Activated T-cell treated with anti-CD3 and anti-CD28 coated beads, Interleukin-2, amount 50 U/mL, for 4 hours (primary cell): ENCODE results near the gene NAA10. TPM values are rescaled to one million over a fixed set of nuclear protein-coding genes. Genes with fewer than 3 reads are reported as not detected.

Source experiments
- ATAC-seq, 2 donors: fragments of 200-7000 bp; cut with Tn5 transposase; one replicate each; pipeline ENCODE4 v1.10.0; 2021
- DNase-seq: peaks from one replicate; pipeline ENCODE4 v3.0.0-alpha.2; 2020
- H3K27me3 Mint-ChIP-seq: one replicate; pipeline ENCODE4 v1.8.0; 2021; ENCODE audit warnings: low read depth, mixed read lengths
- H3K36me3 Mint-ChIP-seq: one replicate; pipeline ENCODE4 v1.8.0; 2022; ENCODE audit warnings: mixed read lengths; ENCODE audit not compliant: insufficient read depth
- H3K4me1 Mint-ChIP-seq: one replicate; pipeline ENCODE4 v1.8.0; 2021; ENCODE audit warnings: low read depth, mixed read lengths
- H3K4me3 Mint-ChIP-seq: one replicate; pipeline ENCODE4 v1.8.0; 2021; ENCODE audit warnings: mild to moderate bottlenecking, moderate library complexity, mixed read lengths
- H3K9me3 Mint-ChIP-seq: one replicate; pipeline ENCODE4 v1.8.0; 2021; ENCODE audit warnings: mixed read lengths
- total RNA-seq, 3 donors: library from RNA; stranded (reverse); gene quantifications; one replicate each; pipeline ENCODE4 v1.2.1, GENCODE V29; 2021

NAA10 gene
- total RNA-seq, 3 donors from 2014 or later = 190 to 224 (median 221) TPM

GRCh38 chrX:153885968-153886903 is 48.6 kb downstream of the NAA10 start, which contains the start of gene L1CAM:
Gene L1CAM (minus strand): TSS chrX:153886173. CDS start chrX:153875836, 10,337 bp downstream.
- Mint-ChIP-seq H3K36me3 (no peaks in the 10 kb centered on the region), H3K9me3 (no peaks in the 10 kb centered on the region)
- peak; percentile 67 to 71 for ATAC-seq

GRCh38 chrX:153885208-153885787 is 49.5 kb downstream of the NAA10 start:
- Mint-ChIP-seq H3K27me3 (peaks cover 22% of the 10 kb centered on the region), H3K36me3 (no peaks in the 10 kb centered on the region), H3K4me3 (peak overlapping the region; percentile 19), H3K9me3 (no peaks in the 10 kb centered on the region), H3K4me1 (peaks cover 1% of the 10 kb centered on the region)
- DNase-seq = no peak
- ATAC-seq = peak; percentile 61 to 62

More at GRCh38 chrX:153885968-153886903, 48.6 kb downstream of the NAA10 start, which contains the start of gene L1CAM:
- Mint-ChIP-seq H3K4me1 (peaks cover 1% of the 10 kb centered on the region), H3K4me3 (peak within 1 kb of the TSS; percentile 19), H3K27me3 (peaks cover 19% of the 10 kb centered on the region)
- DNase-seq = peak; percentile 29

- no peak for ATAC-seq
- H3K27me3 Mint-ChIP-seq = peaks cover 26% of the 10 kb centered on the region
- peaks cover 1% of the 10 kb centered on the region for H3K4me1 Mint-ChIP-seq
- H3K36me3 Mint-ChIP-seq = no peaks in the 10 kb centered on the region
- H3K4me3 Mint-ChIP-seq = no peak overlapping the region
- H3K9me3 Mint-ChIP-seq = no peaks in the 10 kb centered on the region
- no peak for DNase-seq
Measured at GRCh38 chrX:153884590-153884989, 50.2 kb downstream of the NAA10 start.

- no peak for DNase-seq
- peaks cover 29% of the 10 kb centered on the region for H3K27me3 Mint-ChIP-seq
- no peak overlapping the region for H3K4me3 Mint-ChIP-seq
- H3K9me3 Mint-ChIP-seq = no peaks in the 10 kb centered on the region
- no peaks in the 10 kb centered on the region for H3K36me3 Mint-ChIP-seq
- no peak for ATAC-seq
- H3K4me1 Mint-ChIP-seq = peaks cover 5% of the 10 kb centered on the region
Measured at GRCh38 chrX:153884136-153884535, 50.7 kb downstream of the NAA10 start.

GRCh38 chrX:153883163-153883843 is 51.5 kb downstream of the NAA10 start:
- no peak overlapping the region for H3K4me3 Mint-ChIP-seq
- peaks cover 32% of the 10 kb centered on the region for H3K27me3 Mint-ChIP-seq
- H3K9me3 Mint-ChIP-seq = no peaks in the 10 kb centered on the region
- no peak for ATAC-seq
- H3K4me1 Mint-ChIP-seq = peaks cover 11% of the 10 kb centered on the region
- DNase-seq = no peak
- no peaks in the 10 kb centered on the region for H3K36me3 Mint-ChIP-seq

- DNase-seq (no peak), ATAC-seq (no peak)
- no peak overlapping the region for H3K4me3 Mint-ChIP-seq
- H3K4me1 Mint-ChIP-seq = peaks cover 15% of the 10 kb centered on the region
- H3K9me3 Mint-ChIP-seq = no peaks in the 10 kb centered on the region
- H3K27me3 Mint-ChIP-seq = peaks cover 30% of the 10 kb centered on the region
- H3K36me3 Mint-ChIP-seq = no peaks in the 10 kb centered on the region
Measured at GRCh38 chrX:153882557-153882956, 52.3 kb downstream of the NAA10 start.

GRCh38 chrX:153882086-153882498 is 52.7 kb downstream of the NAA10 start:
- H3K27me3 Mint-ChIP-seq = peaks cover 29% of the 10 kb centered on the region
- DNase-seq (no peak), ATAC-seq (no peak)
- H3K36me3 Mint-ChIP-seq = no peaks in the 10 kb centered on the region
- H3K4me3 Mint-ChIP-seq = no peak overlapping the region
- H3K4me1 Mint-ChIP-seq = peaks cover 15% of the 10 kb centered on the region
- H3K9me3 Mint-ChIP-seq = no peaks in the 10 kb centered on the region

GRCh38 chrX:153881281-153881680 is 53.6 kb downstream of the NAA10 start:
- Mint-ChIP-seq H3K27me3 (peaks cover 29% of the 10 kb centered on the region), H3K4me3 (no peak overlapping the region), H3K4me1 (peaks cover 17% of the 10 kb centered on the region), H3K9me3 (no peaks in the 10 kb centered on the region), H3K36me3 (no peaks in the 10 kb centered on the region)
- ATAC-seq (no peak), DNase-seq (no peak)

- peaks cover 33% of the 10 kb centered on the region for H3K27me3 Mint-ChIP-seq
- no peak for ATAC-seq
Measured at GRCh38 chrX:153880440-153880815, 54.4 kb downstream of the NAA10 start.

GRCh38 chrX:153879741-153880439 is 54.9 kb downstream of the NAA10 start:
- peaks cover 16% of the 10 kb centered on the region for H3K4me1 Mint-ChIP-seq
- H3K9me3 Mint-ChIP-seq = no peaks in the 10 kb centered on the region
- peaks cover 35% of the 10 kb centered on the region for H3K27me3 Mint-ChIP-seq
- H3K4me3 Mint-ChIP-seq = no peak overlapping the region
- H3K36me3 Mint-ChIP-seq = no peaks in the 10 kb centered on the region
- ATAC-seq = no peak
- no peak for DNase-seq

More at GRCh38 chrX:153880440-153880815, 54.4 kb downstream of the NAA10 start:
- Mint-ChIP-seq H3K36me3 (no peaks in the 10 kb centered on the region), H3K9me3 (no peaks in the 10 kb centered on the region), H3K4me3 (no peak overlapping the region), H3K4me1 (peaks cover 17% of the 10 kb centered on the region)
- no peak for DNase-seq

Other genes with a start within 250 kb of the NAA10 start
- gene SLC6A8, start 247.1 kb downstream of the NAA10 start, total RNA-seq = 1 to 10 TPM; 1.1 to 1.9 (median 1.6) TPM
- gene BCAP31, start 210.7 kb downstream of the NAA10 start, total RNA-seq = 100 to 1,000 TPM; 134 to 176 (median 151) TPM
- gene ABCD1, start 210.2 kb downstream of the NAA10 start, total RNA-seq = 1 to 10 TPM; 2.6 to 3.4 (median 3.1) TPM
- gene PLXNB3, start 170.8 kb downstream of the NAA10 start, total RNA-seq = under 1 TPM; 0.40 to 0.66 (median 0.46) TPM
- not detected for gene SRPK3, start 154.0 kb downstream of the NAA10 start, total RNA-seq
- gene IDH3G, start 140.7 kb downstream of the NAA10 start, total RNA-seq = 10 to 100 TPM; 60.8 to 64.2 (median 62.7) TPM
- gene SSR4, start 140.4 kb downstream of the NAA10 start, total RNA-seq = 100 to 1,000 TPM; 295 to 341 (median 296) TPM
- gene PDZD4, start 104.5 kb downstream of the NAA10 start, total RNA-seq = 1 to 10 TPM in 2 of 3 donors, under 1 TPM in 1; 0.81 to 1.4 (median 1.4) TPM
- gene L1CAM, start 48.9 kb downstream of the NAA10 start, total RNA-seq = under 1 TPM; 0.14 to 0.46 (median 0.34) TPM
- gene AVPR2, start 30.4 kb downstream of the NAA10 start, total RNA-seq = not detected
- 100 to 1,000 TPM in 2 of 3 donors, 10 to 100 TPM in 1; 96.7 to 128 (median 108) TPM for gene ARHGAP4, start 8.8 kb downstream of the NAA10 start, total RNA-seq
- gene RENBP, start 9.6 kb upstream of the NAA10 start, total RNA-seq = 10 to 100 TPM in 1 of 3 donors, 1 to 10 TPM in 2; 6.9 to 10.4 (median 8.6) TPM
- gene HCFC1, start 36.8 kb upstream of the NAA10 start, total RNA-seq = 100 to 1,000 TPM; 140 to 162 (median 150) TPM
- 1 to 10 TPM; 2.0 to 2.7 (median 2.3) TPM for gene TMEM187, start 37.7 kb upstream of the NAA10 start, total RNA-seq
- gene IRAK1, start 84.9 kb upstream of the NAA10 start, total RNA-seq = 100 to 1,000 TPM; 258 to 273 (median 272) TPM
- 10 to 100 TPM; 42.6 to 46.7 (median 45.7) TPM for gene MECP2, start 162.7 kb upstream of the NAA10 start, total RNA-seq
- not detected for gene OPN1LW, start 209.2 kb upstream of the NAA10 start, total RNA-seq
- not detected for gene OPN1MW, start 247.6 kb upstream of the NAA10 start, total RNA-seq